CD1c-positive myeloid dendritic cell (primary cell): ENCODE data around the gene MGLL.
"Not testable (repeated sequence)": the region's sequence is repeated elsewhere in the genome, so short reads cannot be mapped to it uniquely, and the experiment has no call there.

Experiments used
- DNase-seq: peaks from one replicate; pipeline ENCODE4 v3.0.0-alpha.2; 2016; ENCODE audit errors: extremely low spot score

Gene MGLL

DNA sequence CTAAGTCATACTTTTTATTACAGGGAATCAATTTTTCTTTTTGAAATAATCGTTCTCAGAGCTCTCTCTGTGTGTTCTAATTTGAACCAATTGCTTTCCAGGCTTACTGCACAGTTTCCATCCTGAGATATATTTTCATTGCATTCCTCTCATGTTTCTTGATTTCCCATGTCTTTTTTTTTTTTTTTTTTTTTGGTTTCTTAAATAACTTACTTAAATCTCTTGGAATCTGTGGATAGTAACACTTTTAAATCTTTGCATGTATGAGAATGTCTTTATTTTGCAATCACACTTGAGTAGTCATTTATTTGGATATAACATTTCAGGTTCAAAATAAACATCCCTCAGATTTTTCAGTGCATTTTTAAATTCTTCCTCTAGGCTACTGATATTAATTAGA is 164.1 kb downstream of the MGLL start:
- no peak for DNase-seq

DNA sequence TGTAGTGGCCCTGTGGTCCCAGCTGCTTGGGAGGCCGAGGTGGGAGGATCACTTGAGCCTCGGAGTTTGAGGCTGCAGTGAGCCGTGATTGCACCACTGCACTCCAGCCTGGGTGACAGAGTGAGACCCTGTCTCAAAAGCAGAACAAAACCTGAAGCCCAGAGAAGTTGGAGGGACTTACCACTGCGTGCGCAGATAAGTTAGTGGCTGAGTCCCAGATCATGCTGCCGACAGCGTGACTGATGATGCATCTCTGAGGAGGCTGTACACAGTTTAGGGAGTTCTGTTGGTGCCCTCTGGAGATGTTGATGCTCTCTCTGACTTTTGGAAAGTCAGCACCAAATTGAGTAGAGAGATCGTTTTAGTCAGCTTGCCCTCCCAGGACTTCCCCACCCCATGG is 165.4 kb downstream of the MGLL start:
- DNase-seq, result no peak

DNA sequence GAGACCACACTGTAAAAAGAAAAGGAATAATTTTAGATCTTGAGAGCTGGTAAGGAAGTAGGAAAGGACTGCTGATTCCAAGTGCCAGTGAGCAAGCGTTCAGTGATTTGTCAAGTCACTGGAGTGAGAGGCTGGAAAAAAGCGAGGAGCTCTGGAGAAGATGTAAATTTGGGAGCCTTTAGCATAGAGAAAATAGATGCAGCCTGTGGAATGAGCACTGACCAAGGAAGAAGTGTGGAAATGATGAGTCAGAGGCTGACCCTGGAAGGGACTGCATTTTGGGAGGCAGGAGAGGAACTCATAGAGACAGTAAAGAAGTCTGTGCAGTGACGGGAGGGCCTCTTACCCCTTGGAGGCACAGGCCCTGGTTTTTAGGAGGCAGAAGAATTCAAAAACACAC is 166.7 kb downstream of the MGLL start:
- no peak for DNase-seq

DNA sequence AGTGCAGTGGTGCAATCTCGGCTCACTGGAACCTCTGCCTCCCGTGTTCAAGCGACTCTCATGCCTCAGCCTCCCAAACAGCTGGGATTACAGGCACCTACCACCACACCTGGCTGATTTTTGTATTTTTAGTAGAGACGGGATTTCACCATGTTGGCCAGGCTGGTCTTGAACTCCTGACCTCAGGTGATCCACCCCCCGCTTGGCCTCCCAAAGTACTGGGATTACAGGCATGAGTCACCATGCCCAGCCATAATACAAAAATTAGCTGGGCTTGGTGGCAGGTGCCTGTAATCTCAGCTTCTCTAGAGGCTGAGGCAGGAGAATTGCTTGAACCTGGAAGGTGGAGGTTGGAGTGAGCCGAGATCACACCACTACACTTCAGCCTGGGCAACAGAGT is 167.3 kb downstream of the MGLL start:
- DNase-seq, result not testable (repeated sequence)

DNA sequence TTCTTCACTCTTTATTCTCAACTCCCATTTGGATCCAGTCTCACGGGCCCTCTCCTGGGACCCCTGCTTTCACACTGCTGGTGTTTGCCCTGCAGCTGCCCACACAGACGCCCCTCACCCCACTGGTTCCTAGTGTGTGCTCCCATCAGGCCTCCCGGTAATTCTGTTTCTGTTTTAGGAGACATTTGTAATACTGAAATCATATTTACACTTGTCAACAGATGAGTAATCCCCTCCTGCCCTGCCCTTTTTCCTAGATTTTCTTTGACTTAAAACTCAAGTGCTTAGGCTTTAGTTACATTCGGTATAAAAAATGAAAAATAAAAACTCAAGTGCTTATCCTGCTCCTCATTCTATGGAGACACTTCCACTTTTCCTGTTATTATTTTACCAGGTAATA is 167.9 kb downstream of the MGLL start:
- no peak for DNase-seq

DNA sequence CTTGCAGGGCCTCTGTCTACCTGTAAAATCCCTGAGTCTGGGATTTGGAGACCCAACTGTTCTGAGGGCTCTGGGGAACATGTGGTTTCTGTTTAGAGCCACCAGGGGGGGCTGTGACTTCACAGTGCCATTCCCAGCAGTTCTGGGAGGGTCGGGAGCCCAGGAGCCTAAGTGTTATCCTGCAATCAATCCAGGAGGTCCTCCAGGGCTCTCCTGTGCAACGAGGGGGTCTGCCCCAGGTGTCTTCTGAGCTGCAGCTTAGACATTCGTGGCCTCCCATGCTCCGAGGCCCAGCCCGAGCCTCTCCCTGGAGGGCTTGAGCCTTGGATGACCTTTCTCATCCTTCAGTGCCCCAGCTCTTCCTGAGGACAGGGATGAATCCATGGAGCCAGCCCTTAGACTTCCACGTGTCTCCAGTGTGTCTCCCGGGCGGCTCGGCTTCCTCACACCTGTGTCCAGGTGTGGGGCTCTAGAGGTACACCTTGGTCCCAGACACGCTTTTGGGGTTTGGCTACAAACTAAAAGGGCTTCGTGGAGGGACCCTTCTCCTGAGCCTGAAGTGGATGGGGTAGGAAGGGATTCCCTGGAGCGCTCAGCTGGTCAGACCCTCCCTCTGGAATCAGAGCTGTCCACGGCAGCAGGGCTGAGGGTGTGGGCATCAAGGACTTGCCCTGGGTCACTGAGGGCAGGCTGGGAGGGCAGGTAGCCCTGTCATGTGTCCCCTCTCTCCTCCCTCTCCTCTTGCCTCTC is 169.9 kb downstream of the MGLL start:
- DNase-seq, result peak; percentile 66

DNA sequence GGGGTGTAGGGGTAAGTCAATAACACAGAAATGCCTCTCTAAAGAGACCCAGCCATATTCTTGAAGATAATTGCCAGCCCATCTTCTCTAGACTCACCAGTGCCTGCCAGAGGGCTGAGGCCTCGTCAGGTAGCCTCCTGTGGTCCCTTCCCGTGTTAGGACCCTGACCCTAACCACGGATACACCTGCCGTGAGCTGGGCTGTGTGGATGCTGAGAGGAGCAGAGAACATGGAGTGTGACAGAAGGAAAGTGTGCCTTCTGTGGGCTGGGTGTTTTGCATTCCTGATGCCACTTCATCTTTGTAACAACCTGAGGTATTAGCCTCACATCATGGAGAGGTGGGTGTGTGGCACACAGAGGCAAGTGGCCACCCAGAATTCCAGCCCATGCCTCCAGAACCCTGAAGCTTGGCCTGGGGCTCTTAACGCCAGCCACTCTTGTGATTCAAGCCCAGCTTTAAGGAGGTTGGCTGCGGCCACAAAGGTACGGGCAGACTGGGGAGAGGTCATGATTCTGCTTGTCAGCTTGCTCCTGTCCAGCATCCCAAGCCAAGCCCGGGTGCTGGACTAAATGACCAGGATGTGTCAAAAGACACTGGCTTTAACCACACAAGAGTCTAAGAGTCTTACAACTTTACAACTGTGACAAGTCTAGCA is 170.7 kb downstream of the MGLL start:
- no peak for DNase-seq

DNA sequence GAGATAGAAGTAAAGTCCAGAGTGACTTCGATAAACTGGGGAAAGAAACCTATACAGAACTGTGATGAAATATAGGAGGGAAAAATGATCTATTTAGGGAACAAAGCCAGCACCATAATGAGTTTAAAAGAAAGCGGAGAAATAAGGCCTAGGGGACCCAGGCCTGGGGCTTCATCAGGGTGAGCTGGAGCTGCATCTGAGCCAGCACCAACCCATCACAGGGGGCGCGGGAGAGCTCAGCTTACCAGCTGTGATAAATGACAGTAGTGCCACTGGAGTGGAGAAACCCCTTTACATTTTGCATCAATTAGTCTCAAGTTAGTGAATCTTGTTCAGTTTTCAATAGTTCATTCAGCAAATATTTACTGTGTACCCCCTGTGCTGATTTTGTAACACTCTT is 172.1 kb downstream of the MGLL start:
- no peak for DNase-seq

DNA sequence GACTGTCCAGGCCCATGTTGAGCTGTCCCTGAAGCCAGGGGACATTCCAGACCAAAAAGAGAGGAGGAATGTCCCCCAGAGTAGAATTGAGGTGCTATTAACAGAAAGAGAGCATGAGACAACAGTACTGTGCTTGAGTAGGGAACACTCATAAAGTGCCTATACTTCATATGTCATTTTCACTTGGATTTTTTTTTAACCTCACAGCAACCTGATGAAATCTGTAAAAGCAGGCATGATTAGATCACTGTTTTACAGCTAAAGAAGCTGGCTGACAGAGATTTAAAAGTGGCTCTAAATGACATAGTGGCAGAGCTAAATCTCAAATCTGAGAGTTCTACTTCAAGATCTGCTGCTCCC is 174.5 kb downstream of the MGLL start:
- DNase-seq, result no peak

DNA sequence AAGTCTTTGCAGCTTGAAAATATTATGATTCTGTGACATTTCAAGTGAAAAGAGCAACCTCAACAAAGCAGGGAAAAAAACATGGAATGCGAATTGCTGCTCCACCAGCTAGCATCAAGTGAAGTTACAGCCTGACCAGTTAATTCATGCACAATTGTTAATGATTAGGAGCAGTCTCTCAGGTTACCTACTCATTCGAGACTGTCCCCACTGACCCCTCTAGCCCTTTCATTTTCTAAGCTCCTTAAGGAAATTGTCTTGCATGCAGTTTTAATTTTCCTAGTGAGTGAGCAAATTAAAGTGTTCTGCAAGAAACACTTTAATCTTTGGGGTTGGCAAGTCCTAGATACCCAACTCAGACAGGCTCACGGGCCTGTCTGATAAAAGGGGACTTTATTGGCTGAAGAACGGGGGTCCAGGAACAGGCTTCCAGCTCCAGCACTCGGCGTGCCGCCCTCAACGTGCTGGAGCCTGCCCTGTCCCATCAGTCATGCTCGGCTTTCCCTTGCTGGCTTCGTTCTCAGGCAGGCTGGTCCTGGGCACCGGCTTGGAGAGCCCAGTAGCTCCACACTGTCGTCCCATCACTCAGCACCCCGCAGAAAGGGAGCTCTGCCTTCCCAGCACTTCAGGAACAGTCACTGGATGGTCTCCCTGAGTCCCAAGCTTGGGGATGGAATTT is 175.0 kb downstream of the MGLL start:
- DNase-seq, result no peak

DNA sequence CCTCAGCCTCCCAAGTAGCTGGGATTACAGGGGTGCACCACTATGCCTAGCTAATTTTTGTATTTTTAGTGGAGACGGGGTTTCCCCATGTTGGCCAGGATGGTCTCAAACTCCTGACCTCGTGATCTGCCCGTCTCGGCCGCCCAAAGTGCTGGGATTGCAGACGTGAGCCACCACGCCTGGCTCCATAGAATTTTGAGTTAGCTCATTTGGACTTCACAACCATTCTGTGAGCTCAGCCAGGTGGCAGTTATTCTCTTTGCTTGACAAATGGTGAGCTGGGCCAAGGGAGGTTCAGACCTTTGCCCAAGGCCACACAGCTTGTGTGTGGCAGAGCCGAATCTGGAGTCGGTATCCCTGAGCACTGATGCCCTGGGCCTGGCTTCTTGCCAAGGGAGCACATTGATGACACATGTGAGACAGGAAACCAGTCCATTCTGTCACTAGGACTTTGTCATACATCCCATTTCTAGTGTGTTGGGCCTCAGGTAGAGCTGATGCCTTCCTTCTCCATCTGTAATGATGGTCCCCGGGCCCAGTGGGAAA is 175.7 kb downstream of the MGLL start:
- DNase-seq, result no peak

DNA sequence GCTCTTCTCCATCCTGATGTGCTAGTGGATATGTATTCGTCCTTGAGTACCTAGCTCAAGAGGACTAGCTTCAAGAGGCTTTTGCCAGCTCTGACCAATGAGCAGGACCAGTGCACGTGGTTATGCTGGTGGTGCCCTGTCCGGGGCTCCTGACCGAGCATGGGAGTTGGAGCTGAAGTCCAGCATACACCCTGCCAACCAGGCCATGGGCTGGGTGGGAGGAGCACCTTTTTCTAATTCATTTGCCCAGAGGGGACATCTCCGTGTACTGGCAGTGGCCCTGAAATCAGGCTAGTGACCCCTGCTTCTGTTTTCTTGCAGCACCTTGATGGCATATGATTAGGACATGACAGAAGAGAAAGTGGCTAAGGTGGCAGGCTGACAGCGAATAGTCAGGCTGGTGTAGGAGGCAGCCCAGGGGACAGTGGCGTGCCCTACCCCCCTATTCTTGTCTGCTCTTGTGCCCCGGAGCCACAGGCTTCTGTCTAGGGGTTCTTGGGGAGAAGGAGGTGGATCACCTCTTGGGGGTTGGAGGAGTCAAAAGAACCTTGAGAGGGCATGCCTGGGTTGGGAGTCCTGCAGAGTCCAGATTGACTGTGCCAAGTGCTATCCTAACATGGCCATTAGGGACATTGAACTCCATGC is 176.8 kb downstream of the MGLL start:
- DNase-seq, result no peak

DNA sequence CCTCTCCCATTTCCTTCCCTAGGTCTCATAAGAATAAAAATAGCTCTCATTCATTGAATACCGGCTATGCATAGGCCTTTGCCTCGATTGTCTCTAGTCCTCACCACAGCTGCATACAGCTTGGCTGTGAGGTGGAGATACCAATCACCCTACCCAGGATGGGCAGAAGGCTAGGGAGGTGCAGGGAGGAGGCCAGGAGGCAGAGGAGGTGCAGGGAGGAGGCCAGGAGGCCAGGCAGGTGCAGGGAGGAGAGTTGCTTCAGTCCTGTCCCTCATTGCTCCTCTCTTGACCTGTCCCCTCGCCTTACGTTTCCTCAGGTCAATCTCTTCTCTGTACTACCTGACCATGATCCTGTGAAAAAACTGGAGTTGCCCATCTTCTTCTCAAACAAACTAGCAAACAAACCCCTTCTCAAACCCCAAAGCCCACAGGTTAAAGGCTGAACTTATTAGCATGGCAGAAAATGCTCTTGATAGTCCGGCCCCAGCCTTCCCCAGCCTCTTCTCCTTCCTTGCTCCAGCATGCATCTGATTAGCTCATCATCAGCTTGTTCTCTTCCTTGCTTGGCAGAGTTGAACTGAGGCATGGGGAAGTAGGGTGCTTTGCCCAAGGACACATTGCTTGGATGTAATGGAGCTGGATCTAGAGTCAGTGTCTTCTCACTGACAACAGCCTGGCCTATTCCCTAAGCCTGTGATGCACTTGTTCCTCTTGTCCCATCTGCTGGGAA is 177.5 kb downstream of the MGLL start:
- DNase-seq, result no peak

DNA sequence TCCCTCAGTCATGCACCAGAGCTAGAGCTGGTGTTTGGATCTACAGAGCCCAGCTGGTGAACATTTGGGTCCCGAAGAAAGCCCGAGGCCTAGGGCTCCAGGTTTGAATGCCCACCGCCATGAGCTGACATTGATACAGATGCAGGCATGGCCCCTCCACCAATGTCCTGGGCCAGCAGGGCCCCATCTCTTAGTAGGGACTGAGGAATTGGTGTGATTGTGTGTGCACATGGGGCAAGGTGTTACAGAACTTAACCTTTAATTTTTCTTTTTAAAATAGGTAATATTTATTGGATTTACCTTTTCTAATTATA is 182.3 kb downstream of the MGLL start:
- no peak for DNase-seq

DNA sequence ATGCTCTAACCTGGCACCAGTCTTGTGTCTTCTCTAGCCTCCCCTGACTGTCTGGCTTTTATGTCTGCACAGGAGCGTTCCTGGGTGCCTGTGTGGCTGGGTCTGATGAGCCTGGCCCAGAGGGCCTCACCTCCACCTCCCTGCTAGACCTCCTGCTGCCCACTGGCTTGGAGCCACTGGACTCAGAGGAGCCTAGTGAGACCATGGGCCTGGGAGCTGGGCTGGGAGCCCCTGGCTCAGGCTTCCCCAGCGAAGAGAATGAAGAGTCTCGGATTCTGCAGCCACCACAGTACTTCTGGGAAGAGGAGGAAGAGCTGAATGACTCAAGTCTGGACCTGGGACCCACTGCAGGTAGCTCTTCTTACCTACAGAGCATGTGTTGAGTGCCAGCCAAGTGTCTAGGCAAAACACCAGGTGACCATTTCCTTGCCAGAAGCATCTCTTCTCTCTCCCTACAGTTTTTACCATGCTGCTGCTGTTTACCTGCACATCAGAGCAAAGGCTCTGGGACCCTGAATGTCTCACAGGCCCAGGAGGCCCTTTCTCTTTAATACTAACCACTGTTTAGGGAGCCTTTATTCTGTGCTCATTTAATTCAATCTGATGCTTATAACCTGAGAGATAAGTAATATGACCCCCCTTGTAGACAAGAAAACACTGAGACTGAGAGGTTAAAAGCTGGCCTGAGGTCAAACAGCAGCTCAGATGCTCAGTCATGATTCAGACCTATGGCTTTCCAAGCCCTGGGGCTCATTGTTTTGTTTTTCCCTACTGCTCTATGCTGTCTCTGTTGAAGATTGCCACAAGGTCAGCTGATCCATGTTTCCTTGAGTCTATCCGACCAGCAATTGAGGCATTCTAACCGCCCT is 182.9 kb downstream of the MGLL start:
- no peak for DNase-seq
